K562 (cell line): Measurements from ENCODE around the gene CARD11. TPM values are rescaled to one million over a fixed set of nuclear protein-coding genes. Genes with fewer than 3 reads are reported as not detected.

ENCODE experiments used
- BRD9 ChIP-seq: fragments of 450-650 bp; IDR thresholded peaks from 2 replicates; pipeline ENCODE4 v1.6.1; 2018; ENCODE audit warnings: low read depth; ENCODE audit not compliant: partially characterized antibody
- DDX20 ChIP-seq: fragments of 450-650 bp; IDR thresholded peaks from 2 replicates; pipeline ENCODE4 v1.6.1; 2016; ENCODE audit warnings: missing genetic modification characterization, low read depth, mild to moderate bottlenecking, missing compliant biosample characterization, moderate library complexity
- polyA plus RNA-seq, 8 experiments: library from polyadenylated mRNA; depleted of rRNA in 4 of 8; stranded (reverse) in 5 of 8; unstranded in 3 of 8; fragments of >200 nt; fragmentation: Nextera tagmentation in 2 of 8; fragmentation: Illumina TruSeq in 1 of 8; extraction: Ambion mirVana in 2 of 8; extraction: Trizol in 1 of 8; gene quantifications; 2 replicates each; pipeline versions ENCODE4 v1.2.1 to v1.2.3, GENCODE V29; 2011 to 2014; ENCODE audit warnings: inconsistent platforms in 1 of 8, missing spikeins in 1 of 8
- total RNA-seq, 7 experiments: library from RNA; depleted of rRNA in 6 of 7; stranded (reverse); fragments of >200 nt in 6 of 7; fragmentation: Illumina TruSeq in 2 of 7; extraction: Trizol in 2 of 7; gene quantifications; 2 replicates each; pipeline versions ENCODE4 v1.2.1 to v1.2.3, GENCODE V29; 2011 to 2021; ENCODE audit warnings: low replicate concordance in 1 of 7
- TF ChIP-seq, protein P1 (sequence below), 2 experiments: fragments of 450-650 bp; formaldehyde crosslinking in 1 of 2; IDR thresholded peaks; 2 replicates each; pipeline versions ENCODE4 v1.4.0 to v1.6.1; 2014 to 2020; ENCODE audit warnings: mild to moderate bottlenecking in 2 of 2, borderline replicate concordance in 1 of 2, low read depth in 1 of 2
- TF ChIP-seq, protein P2 (sequence below): fragments of 150-350 bp; conservative IDR thresholded peaks from 2 replicates; pipeline ENCODE4 v1.6.1; 2014; ENCODE audit warnings: low read length
- TF ChIP-seq, protein P3 (sequence below): fragments of 450-650 bp; IDR thresholded peaks from 2 replicates; pipeline ENCODE4 v1.6.1; 2016; ENCODE audit warnings: antibody characterized with exemption

CARD11 gene
- total and polyA plus RNA-seq, 9 of the 15 experiments (the other 6 are each of a cell fraction or from before 2014, with no cell fraction given), result 0.07 to 12.8 (median 5.7) TPM

DNA sequence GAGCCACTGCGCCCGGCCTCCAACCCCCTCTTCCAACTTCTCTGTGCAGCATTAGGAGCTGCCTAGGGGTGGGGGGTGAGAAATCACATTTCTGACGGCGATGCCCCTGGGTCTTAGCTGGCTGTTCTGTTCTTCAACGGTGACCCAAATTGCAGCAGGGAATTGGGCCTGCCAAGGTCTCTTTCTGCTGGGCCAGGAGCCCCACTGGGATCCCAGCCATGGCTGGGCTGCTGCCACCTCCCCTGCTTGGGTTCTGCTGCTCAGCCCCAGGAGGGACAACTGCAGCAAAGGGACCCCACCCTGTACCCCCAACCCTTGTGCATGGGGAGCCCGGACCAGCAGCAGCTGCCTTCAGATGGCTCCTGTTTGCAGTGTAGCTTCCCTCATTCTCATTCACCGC lies 155.9 kb downstream of the CARD11 start (continued):
- TF ChIP-seq, protein P1, sequence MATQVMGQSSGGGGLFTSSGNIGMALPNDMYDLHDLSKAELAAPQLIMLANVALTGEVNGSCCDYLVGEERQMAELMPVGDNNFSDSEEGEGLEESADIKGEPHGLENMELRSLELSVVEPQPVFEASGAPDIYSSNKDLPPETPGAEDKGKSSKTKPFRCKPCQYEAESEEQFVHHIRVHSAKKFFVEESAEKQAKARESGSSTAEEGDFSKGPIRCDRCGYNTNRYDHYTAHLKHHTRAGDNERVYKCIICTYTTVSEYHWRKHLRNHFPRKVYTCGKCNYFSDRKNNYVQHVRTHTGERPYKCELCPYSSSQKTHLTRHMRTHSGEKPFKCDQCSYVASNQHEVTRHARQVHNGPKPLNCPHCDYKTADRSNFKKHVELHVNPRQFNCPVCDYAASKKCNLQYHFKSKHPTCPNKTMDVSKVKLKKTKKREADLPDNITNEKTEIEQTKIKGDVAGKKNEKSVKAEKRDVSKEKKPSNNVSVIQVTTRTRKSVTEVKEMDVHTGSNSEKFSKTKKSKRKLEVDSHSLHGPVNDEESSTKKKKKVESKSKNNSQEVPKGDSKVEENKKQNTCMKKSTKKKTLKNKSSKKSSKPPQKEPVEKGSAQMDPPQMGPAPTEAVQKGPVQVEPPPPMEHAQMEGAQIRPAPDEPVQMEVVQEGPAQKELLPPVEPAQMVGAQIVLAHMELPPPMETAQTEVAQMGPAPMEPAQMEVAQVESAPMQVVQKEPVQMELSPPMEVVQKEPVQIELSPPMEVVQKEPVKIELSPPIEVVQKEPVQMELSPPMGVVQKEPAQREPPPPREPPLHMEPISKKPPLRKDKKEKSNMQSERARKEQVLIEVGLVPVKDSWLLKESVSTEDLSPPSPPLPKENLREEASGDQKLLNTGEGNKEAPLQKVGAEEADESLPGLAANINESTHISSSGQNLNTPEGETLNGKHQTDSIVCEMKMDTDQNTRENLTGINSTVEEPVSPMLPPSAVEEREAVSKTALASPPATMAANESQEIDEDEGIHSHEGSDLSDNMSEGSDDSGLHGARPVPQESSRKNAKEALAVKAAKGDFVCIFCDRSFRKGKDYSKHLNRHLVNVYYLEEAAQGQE (IDR thresholded peaks at IDR 0.05; ENCODE audit: borderline replicate concordance), result no peak
- TF ChIP-seq, protein P1 (CRISPR knock-in tag; IDR thresholded peaks at IDR 0.05; ENCODE audit: low read depth), result no peak
- TF ChIP-seq, protein P2, sequence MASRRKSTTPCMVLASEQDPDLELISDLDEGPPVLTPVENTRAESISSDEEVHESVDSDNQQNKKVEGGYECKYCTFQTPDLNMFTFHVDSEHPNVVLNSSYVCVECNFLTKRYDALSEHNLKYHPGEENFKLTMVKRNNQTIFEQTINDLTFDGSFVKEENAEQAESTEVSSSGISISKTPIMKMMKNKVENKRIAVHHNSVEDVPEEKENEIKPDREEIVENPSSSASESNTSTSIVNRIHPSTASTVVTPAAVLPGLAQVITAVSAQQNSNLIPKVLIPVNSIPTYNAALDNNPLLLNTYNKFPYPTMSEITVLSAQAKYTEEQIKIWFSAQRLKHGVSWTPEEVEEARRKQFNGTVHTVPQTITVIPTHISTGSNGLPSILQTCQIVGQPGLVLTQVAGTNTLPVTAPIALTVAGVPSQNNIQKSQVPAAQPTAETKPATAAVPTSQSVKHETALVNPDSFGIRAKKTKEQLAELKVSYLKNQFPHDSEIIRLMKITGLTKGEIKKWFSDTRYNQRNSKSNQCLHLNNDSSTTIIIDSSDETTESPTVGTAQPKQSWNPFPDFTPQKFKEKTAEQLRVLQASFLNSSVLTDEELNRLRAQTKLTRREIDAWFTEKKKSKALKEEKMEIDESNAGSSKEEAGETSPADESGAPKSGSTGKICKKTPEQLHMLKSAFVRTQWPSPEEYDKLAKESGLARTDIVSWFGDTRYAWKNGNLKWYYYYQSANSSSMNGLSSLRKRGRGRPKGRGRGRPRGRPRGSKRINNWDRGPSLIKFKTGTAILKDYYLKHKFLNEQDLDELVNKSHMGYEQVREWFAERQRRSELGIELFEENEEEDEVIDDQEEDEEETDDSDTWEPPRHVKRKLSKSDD, result no peak
- TF ChIP-seq DDX20 (no peak), BRD9 (no peak)
- TF ChIP-seq, protein P3, sequence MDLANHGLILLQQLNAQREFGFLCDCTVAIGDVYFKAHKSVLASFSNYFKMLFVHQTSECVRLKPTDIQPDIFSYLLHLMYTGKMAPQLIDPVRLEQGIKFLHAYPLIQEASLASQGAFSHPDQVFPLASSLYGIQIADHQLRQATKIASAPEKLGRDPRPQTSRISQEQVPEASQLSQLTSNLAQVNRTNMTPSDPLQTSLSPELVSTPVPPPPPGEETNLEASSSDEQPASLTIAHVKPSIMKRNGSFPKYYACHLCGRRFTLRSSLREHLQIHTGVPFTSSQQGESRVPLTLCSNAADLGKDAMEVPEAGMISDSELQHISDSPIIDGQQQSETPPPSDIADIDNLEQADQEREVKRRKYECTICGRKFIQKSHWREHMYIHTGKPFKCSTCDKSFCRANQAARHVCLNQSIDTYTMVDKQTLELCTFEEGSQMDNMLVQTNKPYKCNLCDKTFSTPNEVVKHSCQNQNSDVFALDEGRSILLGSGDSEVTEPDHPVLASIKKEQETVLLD, result no peak
